ENCODE data around the gene UFSP2.

The UFSP2 gene

GRCh38 chr4:185425647-185426352 is at the start of gene UFSP2:
Gene UFSP2 (minus strand): TSS chr4:185425964. CDS start chr4:185425868, 96 bp downstream.
- DNase-seq: peak; percentile 95

- DNase-seq: no peak
These were observed 47.5 kb upstream of the UFSP2 start for GRCh38 chr4:185473247-185473646.

- DNase-seq: no peak
These were observed 46.4 kb upstream of the UFSP2 start for GRCh38 chr4:185472103-185472542.

GRCh38 chr4:185471235-185472102 is 45.7 kb upstream of the UFSP2 start, which contains the start of gene CCDC110:
Gene CCDC110 (minus strand): TSS chr4:185471733. CDS start chr4:185471683, 50 bp downstream.
- peak; percentile 90 for DNase-seq

- DNase-seq: peak; percentile 60
These were observed 44.9 kb upstream of the UFSP2 start for GRCh38 chr4:185470501-185471195.

GRCh38 chr4:185469580-185470154 is 43.9 kb upstream of the UFSP2 start:
- DNase-seq: peak; percentile 4

GRCh38 chr4:185468999-185469398 is 43.2 kb upstream of the UFSP2 start:
- DNase-seq: peak; percentile 2

GRCh38 chr4:185467991-185468390 is 42.2 kb upstream of the UFSP2 start:
- DNase-seq: no peak

GRCh38 chr4:185467101-185467500 is 41.3 kb upstream of the UFSP2 start:
- no peak for DNase-seq

- no peak for DNase-seq
These were observed 39.9 kb upstream of the UFSP2 start for GRCh38 chr4:185465707-185466106.

- DNase-seq: no peak
These were observed 39.1 kb upstream of the UFSP2 start for GRCh38 chr4:185464887-185465286.

GRCh38 chr4:185464183-185464582 is 38.4 kb upstream of the UFSP2 start:
- DNase-seq: no peak

GRCh38 chr4:185463541-185463940 is 37.8 kb upstream of the UFSP2 start:
- DNase-seq: no peak

GRCh38 chr4:185461565-185461964 is 35.8 kb upstream of the UFSP2 start:
- DNase-seq: no peak

GRCh38 chr4:185457136-185457535 is 31.4 kb upstream of the UFSP2 start:
- no peak for DNase-seq

- no peak for DNase-seq
These were observed 30.4 kb upstream of the UFSP2 start for GRCh38 chr4:185456131-185456530.

- DNase-seq: no peak
These were observed 19.4 kb upstream of the UFSP2 start for GRCh38 chr4:185445209-185445608.

- no peak for DNase-seq
These were observed 15.7 kb upstream of the UFSP2 start for GRCh38 chr4:185441479-185441878.

- no peak for DNase-seq
These were observed 12.0 kb upstream of the UFSP2 start for GRCh38 chr4:185437809-185438208.

- DNase-seq: no peak
These were observed 9.7 kb upstream of the UFSP2 start for GRCh38 chr4:185435466-185435865.

GRCh38 chr4:185429660-185430059 is 3.9 kb upstream of the UFSP2 start:
- no peak for DNase-seq

GRCh38 chr4:185426960-185427688 is 1.4 kb upstream of the UFSP2 start:
- DNase-seq: no peak

Data from CD4-positive, alpha-beta T cell treated with Interleukin-17A for 1 hour (primary cell).